B cell (primary cell): ENCODE measurements around the gene UBE2E3.

ENCODE experiments used
- EZH2 ChIP-seq: IDR thresholded peaks from 2 replicates; pipeline ENCODE4 v1.6.1; 2012; ENCODE audit warnings: borderline replicate concordance, low read depth, mild to moderate bottlenecking, moderate library complexity, low read length; ENCODE audit not compliant: insufficient read depth, poor library complexity, severe bottlenecking
- TF ChIP-seq, protein P1 (sequence below): fragments of 200-600 bp; IDR thresholded peaks from one replicate; pipeline ENCODE4 v1.8.0; 2022; ENCODE audit warnings: antibody characterized with exemption, mild to moderate bottlenecking

- TF ChIP-seq EZH2, result no peak
- TF ChIP-seq, protein P1, sequence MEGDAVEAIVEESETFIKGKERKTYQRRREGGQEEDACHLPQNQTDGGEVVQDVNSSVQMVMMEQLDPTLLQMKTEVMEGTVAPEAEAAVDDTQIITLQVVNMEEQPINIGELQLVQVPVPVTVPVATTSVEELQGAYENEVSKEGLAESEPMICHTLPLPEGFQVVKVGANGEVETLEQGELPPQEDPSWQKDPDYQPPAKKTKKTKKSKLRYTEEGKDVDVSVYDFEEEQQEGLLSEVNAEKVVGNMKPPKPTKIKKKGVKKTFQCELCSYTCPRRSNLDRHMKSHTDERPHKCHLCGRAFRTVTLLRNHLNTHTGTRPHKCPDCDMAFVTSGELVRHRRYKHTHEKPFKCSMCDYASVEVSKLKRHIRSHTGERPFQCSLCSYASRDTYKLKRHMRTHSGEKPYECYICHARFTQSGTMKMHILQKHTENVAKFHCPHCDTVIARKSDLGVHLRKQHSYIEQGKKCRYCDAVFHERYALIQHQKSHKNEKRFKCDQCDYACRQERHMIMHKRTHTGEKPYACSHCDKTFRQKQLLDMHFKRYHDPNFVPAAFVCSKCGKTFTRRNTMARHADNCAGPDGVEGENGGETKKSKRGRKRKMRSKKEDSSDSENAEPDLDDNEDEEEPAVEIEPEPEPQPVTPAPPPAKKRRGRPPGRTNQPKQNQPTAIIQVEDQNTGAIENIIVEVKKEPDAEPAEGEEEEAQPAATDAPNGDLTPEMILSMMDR, result no peak
Observed at GRCh38 chr2:181106229-181106628, 125.8 kb downstream of the UBE2E3 start.
